ENCODE results near the gene L3MBTL4.
"Not testable (repeated sequence)": the region's sequence is repeated elsewhere in the genome, so short reads cannot be mapped to it uniquely, and the experiment has no call there.

The L3MBTL4 gene

GRCh38 chr18:6406075-6406909 is 8.4 kb downstream of the L3MBTL4 start:
- DNase-seq, result no peak

GRCh38 chr18:6405237-6406074 is 9.3 kb downstream of the L3MBTL4 start:
- DNase-seq, result peak; percentile 71

- DNase-seq, result no peak
These were observed 9.9 kb downstream of the L3MBTL4 start for GRCh38 chr18:6404834-6405233.

GRCh38 chr18:6401687-6402086 is 13.0 kb downstream of the L3MBTL4 start:
- peak; percentile 29 for DNase-seq

DNA sequence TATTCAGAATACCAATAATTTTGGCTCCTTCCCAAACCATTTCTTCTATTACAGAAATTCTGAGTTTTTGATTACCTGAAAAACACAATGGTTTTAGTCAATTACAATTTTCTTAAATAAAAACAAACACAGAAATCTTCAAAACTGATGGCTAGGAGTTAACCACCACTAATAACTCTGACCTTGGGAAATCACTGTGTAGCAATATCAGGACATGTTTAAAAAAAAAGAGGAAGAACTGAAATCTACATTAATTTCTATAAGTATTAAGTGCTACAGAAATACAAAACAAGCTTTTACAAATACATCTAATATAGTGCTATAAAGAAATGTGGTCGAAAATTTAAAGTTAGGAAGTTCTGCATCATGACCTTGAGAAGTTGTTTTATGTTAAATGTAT is 14.9 kb downstream of the L3MBTL4 start:
- no peak for DNase-seq

- DNase-seq, result no peak
These were observed 16.7 kb downstream of the L3MBTL4 start for GRCh38 chr18:6397931-6398566.

GRCh38 chr18:6396847-6397246 is 17.9 kb downstream of the L3MBTL4 start:
- DNase-seq, result no peak

DNA sequence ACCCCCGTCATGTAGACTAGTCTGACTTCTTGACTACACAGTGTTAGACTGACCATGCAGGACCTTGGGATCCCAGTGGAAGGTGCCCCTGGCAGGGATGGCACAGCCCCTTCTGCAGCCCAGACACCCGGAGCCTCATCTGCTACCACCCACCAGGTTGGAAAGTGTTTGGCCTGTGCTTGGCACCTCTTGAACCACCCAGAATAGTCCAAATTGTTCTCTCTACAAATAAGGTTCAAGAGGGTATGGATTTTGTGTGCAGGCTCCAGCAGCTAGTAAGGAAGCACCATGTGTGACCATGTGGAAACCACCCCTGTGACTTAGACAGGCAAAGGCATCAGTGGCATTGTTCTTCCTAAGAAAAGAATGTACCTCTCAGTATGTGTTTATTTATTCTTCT is 18.4 kb downstream of the L3MBTL4 start:
- no peak for DNase-seq

- DNase-seq, result no peak
These were observed 25.7 kb downstream of the L3MBTL4 start for GRCh38 chr18:6389005-6389404.

GRCh38 chr18:6382963-6383362 is 31.7 kb downstream of the L3MBTL4 start:
- DNase-seq, result no peak

- DNase-seq, result not testable (repeated sequence)
These were observed 37.2 kb downstream of the L3MBTL4 start for GRCh38 chr18:6377473-6377872.

DNA sequence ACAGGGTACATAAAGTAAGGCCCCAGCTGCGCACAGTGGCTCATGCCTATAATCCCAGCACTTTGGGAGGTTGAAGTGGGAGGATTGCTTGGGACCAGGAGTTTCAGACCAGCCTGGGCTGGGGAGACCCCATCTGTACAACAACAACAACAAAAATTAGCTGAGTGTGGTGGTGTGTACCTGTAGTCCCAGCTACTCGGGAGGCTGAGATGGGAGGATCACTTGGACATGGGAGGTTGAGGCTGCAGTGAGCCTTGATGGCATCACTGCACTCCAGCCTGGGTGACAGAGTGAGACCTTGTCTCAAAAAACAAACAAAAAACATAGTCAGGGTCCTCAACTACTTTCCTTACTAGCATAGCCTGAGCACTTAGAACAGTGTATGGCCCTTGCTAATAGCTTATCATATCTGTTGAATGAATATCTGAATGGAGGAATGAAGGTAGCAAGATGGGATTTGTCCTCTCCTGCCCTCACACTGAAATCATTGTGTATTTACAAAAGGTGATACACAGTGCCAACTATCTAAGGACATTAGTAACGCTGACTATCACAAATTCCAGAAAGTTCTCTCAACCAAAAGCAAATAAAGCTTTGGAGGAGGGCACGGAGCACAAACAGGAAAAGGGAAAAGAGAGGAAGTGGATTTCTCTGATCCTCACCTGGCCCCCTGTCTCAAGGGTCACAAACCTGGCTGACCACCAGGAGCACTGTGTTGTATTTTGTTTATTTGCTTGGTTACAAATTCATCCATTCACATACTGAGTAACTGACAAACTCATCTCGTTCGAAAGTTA is 38.1 kb downstream of the L3MBTL4 start:
- DNase-seq, result no peak

- DNase-seq, result no peak
These were observed 39.7 kb downstream of the L3MBTL4 start for GRCh38 chr18:6374935-6375529.

- DNase-seq, result peak; percentile 33
These were observed 40.4 kb downstream of the L3MBTL4 start for GRCh38 chr18:6374340-6374739.

GRCh38 chr18:6373187-6373586 is 41.5 kb downstream of the L3MBTL4 start:
- DNase-seq, result no peak

- DNase-seq, result peak; percentile 96
These were observed 43.6 kb downstream of the L3MBTL4 start for GRCh38 chr18:6370886-6371635.

DNA sequence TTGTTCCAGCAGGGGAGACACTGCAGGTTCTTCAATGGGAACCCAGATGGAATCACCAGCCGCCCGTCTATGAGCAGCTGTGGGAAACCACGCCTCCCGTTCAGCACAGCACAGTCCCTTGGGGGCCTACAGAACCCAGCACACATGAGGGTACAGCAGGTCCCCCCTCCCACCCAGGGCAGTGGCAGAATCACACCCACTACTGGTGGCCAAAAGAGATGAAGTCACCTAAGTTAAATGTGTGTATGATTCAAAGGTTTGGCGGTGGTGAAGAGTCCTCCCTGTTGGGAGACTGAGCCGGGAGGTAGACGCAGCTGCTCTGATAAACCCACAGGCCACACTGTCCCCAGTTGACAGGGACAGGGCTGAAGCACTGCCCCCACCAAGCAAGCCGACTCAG is 44.3 kb downstream of the L3MBTL4 start:
- DNase-seq, result peak; percentile 91

GRCh38 chr18:6368017-6368416 is 46.7 kb downstream of the L3MBTL4 start:
- DNase-seq, result no peak

- DNase-seq, result no peak
These were observed 47.5 kb downstream of the L3MBTL4 start for GRCh38 chr18:6367208-6367607.

DNA sequence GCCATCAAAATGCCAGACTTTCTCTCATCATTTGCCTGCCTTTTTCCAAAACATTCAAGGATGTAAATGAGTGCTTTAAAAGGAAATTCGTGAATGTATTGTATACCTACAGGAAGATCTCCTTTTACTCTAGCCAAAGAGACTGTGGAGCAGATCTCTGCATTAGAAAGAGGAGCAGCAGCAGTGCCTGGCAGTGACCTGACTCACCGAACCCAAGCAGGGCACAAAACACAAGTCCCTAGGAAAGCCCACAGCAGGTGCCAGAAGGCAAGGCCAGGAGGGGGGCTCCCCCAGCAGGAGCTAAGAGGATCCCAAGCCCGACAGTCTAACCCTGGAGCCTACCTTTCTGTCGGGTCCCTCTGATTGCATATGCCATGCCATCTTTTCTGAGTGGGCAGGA is 47.9 kb downstream of the L3MBTL4 start:
- DNase-seq, result no peak

- DNase-seq, result no peak
These were observed 49.3 kb downstream of the L3MBTL4 start for GRCh38 chr18:6365385-6365784.

DNA sequence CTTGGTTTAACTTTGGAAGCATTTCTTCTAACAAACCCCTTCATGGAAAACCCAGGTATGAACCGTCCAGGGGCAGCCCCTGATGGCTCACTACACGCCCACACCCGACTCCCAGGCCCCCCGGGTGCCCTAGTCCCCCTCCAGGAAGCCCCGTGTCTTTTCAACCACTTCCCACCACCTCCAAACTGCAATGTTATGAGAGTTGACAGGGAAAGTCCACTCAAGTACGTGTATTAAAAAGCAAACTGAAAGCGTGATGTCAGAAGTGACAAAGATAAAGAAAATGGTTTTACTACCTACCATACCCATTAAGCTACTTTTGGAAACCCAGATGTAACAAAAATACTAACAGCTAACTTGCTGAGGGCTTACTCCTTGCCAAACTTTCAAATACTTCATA is 51.5 kb downstream of the L3MBTL4 start:
- no peak for DNase-seq

Data from NCI-H345 (cell line).